ENCODE data around the gene ZNF536.

ZNF536 gene

GRCh38 chr19:30364866-30365800, 7.1 kb upstream of the ZNF536 start:
- H3K36me3 ChIP-seq (ENCODE audit: insufficient read depth, low read length), result no peaks in the 10 kb centered on the region

DNA sequence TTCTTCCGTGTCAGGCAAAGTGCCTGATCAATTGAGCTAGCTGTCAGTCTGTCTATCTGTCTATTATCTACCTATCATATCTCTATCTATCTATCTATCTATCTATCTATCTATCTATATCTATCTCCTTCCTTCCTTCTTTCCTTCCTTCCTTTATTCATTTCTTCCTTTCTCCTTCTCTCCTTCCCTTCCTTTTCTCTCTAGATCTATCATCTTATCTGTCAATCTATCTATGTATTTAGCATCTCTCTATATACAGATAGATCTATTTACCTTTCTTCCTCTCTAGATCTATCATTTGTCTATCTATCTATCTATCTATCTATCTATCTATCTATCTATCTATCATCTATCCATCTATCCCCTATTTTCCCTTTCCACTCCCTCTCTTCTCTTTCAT, 5.9 kb upstream of the ZNF536 start:
- peaks cover 7% of the 10 kb centered on the region for H3K4me1 ChIP-seq (ENCODE audit: insufficient read depth, low read length)
- no peaks in the 10 kb centered on the region for H3K9me3 ChIP-seq (ENCODE audit: control insufficient read depth, insufficient read depth, low read length)
- H3K9ac ChIP-seq (ENCODE audit: low read depth, low read length), result no peak overlapping the region

More at GRCh38 chr19:30364866-30365800, 7.1 kb upstream of the ZNF536 start:
- Histone ChIP-seq H3K9ac (ENCODE audit: low read depth, low read length) (no peak overlapping the region), H3K9me3 (ENCODE audit: control insufficient read depth, insufficient read depth, low read length) (no peaks in the 10 kb centered on the region), H3K4me1 (ENCODE audit: insufficient read depth, low read length) (peaks cover 7% of the 10 kb centered on the region)

DNA sequence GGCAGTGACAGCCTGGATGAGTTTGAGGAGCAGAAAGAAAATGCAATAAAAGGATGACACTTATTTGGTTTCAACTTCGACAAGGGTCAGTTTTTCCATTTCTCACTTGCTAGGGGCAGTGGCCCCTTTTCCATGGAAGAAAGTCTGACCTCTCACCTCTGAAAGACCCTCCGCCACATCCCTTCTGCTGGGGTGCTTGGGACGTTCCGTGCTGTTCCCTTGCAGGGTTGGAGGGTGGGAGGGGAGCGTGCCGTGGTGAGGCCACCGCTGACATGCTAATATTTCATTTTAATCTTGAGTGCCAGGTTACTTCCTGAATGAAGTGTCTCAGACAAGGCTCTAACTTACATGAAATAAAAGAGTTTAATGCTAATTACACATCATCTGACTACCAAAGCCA, 5.2 kb upstream of the ZNF536 start:
- Histone ChIP-seq H3K4me1 (ENCODE audit: insufficient read depth, low read length) (peaks cover 9% of the 10 kb centered on the region), H3K36me3 (ENCODE audit: insufficient read depth, low read length) (no peaks in the 10 kb centered on the region), H3K9me3 (ENCODE audit: control insufficient read depth, insufficient read depth, low read length) (no peaks in the 10 kb centered on the region), H3K9ac (ENCODE audit: low read depth, low read length) (no peak overlapping the region)

More for the DNA sequence above, 5.9 kb upstream of the ZNF536 start:
- H3K36me3 ChIP-seq (ENCODE audit: insufficient read depth, low read length), result no peaks in the 10 kb centered on the region

- Histone ChIP-seq H3K36me3 (ENCODE audit: insufficient read depth, low read length) (no peaks in the 10 kb centered on the region), H3K4me1 (ENCODE audit: insufficient read depth, low read length) (peaks cover 13% of the 10 kb centered on the region), H3K9me3 (ENCODE audit: control insufficient read depth, insufficient read depth, low read length) (no peaks in the 10 kb centered on the region), H3K9ac (ENCODE audit: low read depth, low read length) (no peak overlapping the region)
Observed at GRCh38 chr19:30367421-30367820, 4.8 kb upstream of the ZNF536 start.

GRCh38 chr19:30369833-30370232, 2.4 kb upstream of the ZNF536 start:
- Histone ChIP-seq H3K36me3 (ENCODE audit: insufficient read depth, low read length) (no peaks in the 10 kb centered on the region), H3K4me1 (ENCODE audit: insufficient read depth, low read length) (peaks cover 10% of the 10 kb centered on the region), H3K9me3 (ENCODE audit: control insufficient read depth, insufficient read depth, low read length) (no peaks in the 10 kb centered on the region), H3K9ac (ENCODE audit: low read depth, low read length) (no peak overlapping the region)

DNA sequence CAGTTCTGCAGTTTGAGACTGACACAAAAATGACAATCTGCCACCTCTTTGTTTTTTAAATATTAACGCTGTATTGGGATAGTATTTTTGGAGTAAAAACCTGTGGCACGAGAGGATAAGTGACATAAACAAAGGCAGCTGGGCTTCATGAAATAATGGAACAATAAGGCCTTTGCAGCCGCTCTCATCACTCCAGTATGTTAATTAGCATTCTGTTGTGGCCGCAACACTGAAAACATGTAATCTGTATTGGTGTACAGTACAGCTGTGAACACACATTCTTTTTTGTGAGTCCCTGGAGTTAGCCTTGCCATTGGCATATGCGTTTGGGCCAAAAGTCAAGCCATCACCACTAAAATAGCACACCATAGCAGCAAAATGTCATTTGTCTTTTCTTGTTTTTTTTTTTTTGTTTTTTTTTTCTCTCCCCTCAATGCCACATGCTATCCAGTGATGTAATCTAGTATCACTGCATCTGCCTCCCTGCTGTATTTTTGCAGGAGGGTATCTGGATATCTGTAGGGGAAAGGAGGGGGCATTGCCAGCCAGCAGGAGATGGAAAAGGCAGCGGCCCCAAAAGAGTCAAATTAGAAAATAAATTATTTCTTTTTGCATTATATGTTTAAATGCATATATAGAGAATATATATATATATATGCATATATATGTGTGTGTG, 885 bp upstream of the ZNF536 start:
- Histone ChIP-seq H3K9ac (ENCODE audit: low read depth, low read length) (no peak overlapping the region), H3K36me3 (ENCODE audit: insufficient read depth, low read length) (no peaks in the 10 kb centered on the region), H3K4me1 (ENCODE audit: insufficient read depth, low read length) (0 out of 2 replicates have a peak, but pooled peaks cover 7% of the 10 kb centered on the region), H3K9me3 (ENCODE audit: control insufficient read depth, insufficient read depth, low read length) (no peaks in the 10 kb centered on the region)

DNA sequence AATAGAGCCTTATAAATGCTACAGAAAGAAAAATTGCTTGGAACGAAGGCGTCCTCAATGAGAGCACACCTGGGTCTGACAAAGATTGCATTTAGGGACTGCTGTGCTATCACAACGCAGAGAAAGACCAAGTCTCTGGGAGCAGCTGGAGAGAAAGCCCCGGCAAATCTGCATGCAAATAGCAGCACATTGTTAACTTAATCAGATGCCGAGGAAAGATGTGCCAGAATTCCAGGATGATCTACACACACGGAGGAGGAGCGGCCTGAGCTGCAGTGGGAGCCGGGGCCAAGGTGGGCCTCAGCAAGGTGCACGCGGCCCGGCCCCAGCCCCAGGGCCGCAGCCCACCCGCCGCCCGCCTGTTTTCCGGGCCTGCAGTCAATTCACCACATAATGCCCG, 1.4 kb downstream of the ZNF536 start:
- Histone ChIP-seq H3K4me1 (ENCODE audit: insufficient read depth, low read length) (0 out of 2 replicates have a peak, but pooled peaks cover 7% of the 10 kb centered on the region), H3K9ac (ENCODE audit: low read depth, low read length) (no peak overlapping the region), H3K36me3 (ENCODE audit: insufficient read depth, low read length) (no peaks in the 10 kb centered on the region), H3K9me3 (ENCODE audit: control insufficient read depth, insufficient read depth, low read length) (no peaks in the 10 kb centered on the region)

DNA sequence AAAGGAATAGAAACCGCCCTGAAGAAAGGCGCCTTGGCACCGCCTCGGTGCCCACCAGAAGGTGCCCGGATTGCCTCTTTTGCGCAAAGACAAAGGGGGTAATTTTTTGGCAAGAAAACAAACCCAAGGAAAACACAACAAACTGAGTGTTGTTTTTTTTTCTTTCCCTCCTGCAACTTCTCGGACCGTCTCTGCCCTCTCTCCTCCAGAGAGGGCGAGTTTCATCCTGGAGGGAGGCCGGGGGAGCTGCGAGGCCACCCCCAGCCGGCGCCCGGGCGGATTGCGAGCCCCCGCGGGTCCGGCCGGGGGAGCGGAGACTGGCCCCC, 2.3 kb downstream of the ZNF536 start:
- peak overlapping the region; percentile 62 for H3K9ac ChIP-seq (ENCODE audit: low read depth, low read length)
- 0 out of 2 replicates have a peak, but pooled peaks cover 7% of the 10 kb centered on the region for H3K4me1 ChIP-seq (ENCODE audit: insufficient read depth, low read length)
- no peaks in the 10 kb centered on the region for H3K9me3 ChIP-seq (ENCODE audit: control insufficient read depth, insufficient read depth, low read length)
- H3K36me3 ChIP-seq (ENCODE audit: insufficient read depth, low read length), result no peaks in the 10 kb centered on the region

GRCh38 chr19:30374865-30375552, 2.8 kb downstream of the ZNF536 start:
- 0 out of 2 replicates have a peak, but pooled peaks cover 7% of the 10 kb centered on the region for H3K4me1 ChIP-seq (ENCODE audit: insufficient read depth, low read length)
- H3K36me3 ChIP-seq (ENCODE audit: insufficient read depth, low read length), result no peaks in the 10 kb centered on the region
- H3K9me3 ChIP-seq (ENCODE audit: control insufficient read depth, insufficient read depth, low read length), result no peaks in the 10 kb centered on the region
- peak overlapping the region; percentile 62 for H3K9ac ChIP-seq (ENCODE audit: low read depth, low read length)

- Histone ChIP-seq H3K9ac (ENCODE audit: low read depth, low read length) (peak overlapping the region; percentile 11; the same call in 1 of the 2 replicates), H3K36me3 (ENCODE audit: insufficient read depth, low read length) (no peaks in the 10 kb centered on the region), H3K9me3 (ENCODE audit: control insufficient read depth, insufficient read depth, low read length) (no peaks in the 10 kb centered on the region), H3K4me1 (ENCODE audit: insufficient read depth, low read length) (0 out of 2 replicates have a peak, but pooled peaks cover 7% of the 10 kb centered on the region)
Observed at GRCh38 chr19:30375553-30376031, 3.4 kb downstream of the ZNF536 start.

GRCh38 chr19:30376272-30376671, 4.1 kb downstream of the ZNF536 start:
- H3K9ac ChIP-seq (ENCODE audit: low read depth, low read length), result no peak overlapping the region
- H3K4me1 ChIP-seq (ENCODE audit: insufficient read depth, low read length), result 0 out of 2 replicates have a peak, but pooled peaks cover 7% of the 10 kb centered on the region
- no peaks in the 10 kb centered on the region for H3K36me3 ChIP-seq (ENCODE audit: insufficient read depth, low read length)
- no peaks in the 10 kb centered on the region for H3K9me3 ChIP-seq (ENCODE audit: control insufficient read depth, insufficient read depth, low read length)

- Histone ChIP-seq H3K9ac (ENCODE audit: low read depth, low read length) (no peak overlapping the region), H3K36me3 (ENCODE audit: insufficient read depth, low read length) (no peaks in the 10 kb centered on the region), H3K4me1 (ENCODE audit: insufficient read depth, low read length) (0 out of 2 replicates have a peak, but pooled peaks cover 5% of the 10 kb centered on the region), H3K9me3 (ENCODE audit: control insufficient read depth, insufficient read depth, low read length) (no peaks in the 10 kb centered on the region)
Observed at GRCh38 chr19:30376826-30377425, 4.7 kb downstream of the ZNF536 start.

DNA sequence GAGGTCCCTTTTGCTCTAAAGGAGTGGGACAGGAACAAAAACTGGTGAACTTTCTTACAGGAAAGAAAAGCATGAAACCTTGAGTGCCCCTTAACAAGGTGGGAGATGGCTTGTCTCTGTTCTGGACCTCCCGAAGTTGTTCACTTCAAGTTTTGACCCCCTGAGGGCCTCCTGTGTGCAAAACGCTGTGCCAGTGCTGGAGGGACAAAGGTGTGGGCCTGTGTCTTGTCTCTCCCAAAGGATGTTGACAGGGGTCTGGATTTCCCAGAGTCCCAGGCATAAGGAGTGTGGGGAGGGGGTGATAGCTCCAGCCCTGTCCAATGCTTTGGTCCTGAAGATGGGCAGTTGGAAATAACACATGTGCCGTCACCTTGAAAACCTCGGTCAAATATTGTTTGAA, 6.5 kb downstream of the ZNF536 start:
- Histone ChIP-seq H3K36me3 (ENCODE audit: insufficient read depth, low read length) (no peaks in the 10 kb centered on the region), H3K4me1 (ENCODE audit: insufficient read depth, low read length) (no peaks in the 10 kb centered on the region), H3K9ac (ENCODE audit: low read depth, low read length) (no peak overlapping the region), H3K9me3 (ENCODE audit: control insufficient read depth, insufficient read depth, low read length) (no peaks in the 10 kb centered on the region)
